NCI-H2081 (cell line): ENCODE results near the gene ZACN.
A peak's percentile ranks its signal among the peaks of the same experiment; 100 is the strongest.

Experiments used
- DNase-seq, 2 experiments: peaks; one replicate each; lab custom pipeline; 2025; lab: John Stamatoyannopoulos, UW

ZACN gene

GRCh38 chr17:76103274-76104139 is 24.5 kb downstream of the ZACN start, which contains the start of gene EXOC7:
Gene EXOC7 (minus strand): TSS chr17:76103787. CDS start chr17:76103692, 95 bp downstream.
- DNase-seq: peak; percentile 95 to 96

GRCh38 chr17:76104140-76104895 is 25.3 kb downstream of the ZACN start:
- DNase-seq: no peak

GRCh38 chr17:76104896-76105231 is 25.9 kb downstream of the ZACN start:
- no peak for DNase-seq

- DNase-seq: no peak
Measured at GRCh38 chr17:76106703-76107102, 27.7 kb downstream of the ZACN start.

- peak in 1 of 2 experiments; percentile 15 for DNase-seq
Measured at GRCh38 chr17:76107509-76107908, 28.5 kb downstream of the ZACN start.

- no peak for DNase-seq
Measured at GRCh38 chr17:76111956-76112355, 33.0 kb downstream of the ZACN start.

- DNase-seq: no peak
Measured at GRCh38 chr17:76115138-76115754, 36.3 kb downstream of the ZACN start.

- no peak for DNase-seq
Measured at GRCh38 chr17:76119409-76120371, 40.7 kb downstream of the ZACN start.

GRCh38 chr17:76120658-76121008 is 41.7 kb downstream of the ZACN start:
- no peak for DNase-seq

- no peak for DNase-seq
Measured at GRCh38 chr17:76121932-76122430, 43.0 kb downstream of the ZACN start.

GRCh38 chr17:76122431-76123190 is 43.6 kb downstream of the ZACN start:
- no peak for DNase-seq

GRCh38 chr17:76123191-76123499 is 44.2 kb downstream of the ZACN start:
- DNase-seq: no peak

- DNase-seq: no peak
Measured at GRCh38 chr17:76123749-76124581, 45.0 kb downstream of the ZACN start.

- DNase-seq: no peak
Measured at GRCh38 chr17:76124582-76125390, 45.8 kb downstream of the ZACN start.

- no peak for DNase-seq
Measured at GRCh38 chr17:76125391-76125675, 46.4 kb downstream of the ZACN start.

GRCh38 chr17:76125922-76126321 is 46.9 kb downstream of the ZACN start:
- DNase-seq: no peak

GRCh38 chr17:76130473-76130872 is 51.5 kb downstream of the ZACN start:
- no peak for DNase-seq

GRCh38 chr17:76131051-76131691 is 52.2 kb downstream of the ZACN start:
- no peak for DNase-seq
